HepG2 (cell line): Measurements from ENCODE around the gene MED9. TPM values are rescaled to one million over a fixed set of nuclear protein-coding genes. Genes with fewer than 3 reads are reported as not detected.

Experiments
- CREB1 ChIP-seq, 2 experiments: fragments of 450-650 bp in 1 of 2; IDR thresholded peaks; 2 replicates each; pipeline ENCODE4 v1.6.1; 2016 to 2017; ENCODE audit warnings: control low read depth in 1 of 2, mild to moderate bottlenecking in 1 of 2, missing compliant biosample characterization in 1 of 2, missing genetic modification characterization in 1 of 2
- DRAP1 ChIP-seq: IDR thresholded peaks from 2 replicates; pipeline ENCODE4 v1.6.1; 2016; ENCODE audit warnings: missing genetic modification reagents, missing compliant biosample characterization
- ETS1 ChIP-seq: sonication (generic); formaldehyde crosslinking; IDR thresholded peaks from 2 replicates; pipeline ENCODE4 v1.4.0; 2020; ENCODE audit warnings: missing genetic modification reagents
- FOXP1 ChIP-seq, 2 experiments: fragments of 450-650 bp in 1 of 2; IDR thresholded peaks; 2 replicates each; pipeline ENCODE4 v1.6.1; 2017 to 2018; ENCODE audit warnings: antibody characterized with exemption in 1 of 2
- HNF1B ChIP-seq: sonication (generic); formaldehyde crosslinking; IDR thresholded peaks from 2 replicates; pipeline ENCODE4 v1.5.1; 2020; ENCODE audit warnings: mild to moderate bottlenecking, moderate library complexity, missing genetic modification reagents
- HNRNPH1 ChIP-seq: fragments of 200-400 bp; formaldehyde crosslinking; optimal IDR thresholded peaks from 2 replicates; pipeline ENCODE3; 2017; ENCODE audit warnings: mild to moderate bottlenecking, low read depth, low read length
- KDM1A ChIP-seq: IDR thresholded peaks from 2 replicates; pipeline ENCODE4 v1.6.1; 2016; ENCODE audit warnings: missing compliant biosample characterization
- MEIS2 ChIP-seq: sonication (generic); formaldehyde crosslinking; IDR thresholded peaks from 2 replicates; pipeline ENCODE4 v1.9.0; 2021; ENCODE audit warnings: mild to moderate bottlenecking, missing genetic modification reagents
- PLSCR1 ChIP-seq: sonication (generic); formaldehyde crosslinking; IDR thresholded peaks from 2 replicates; pipeline ENCODE4 v1.5.0; 2020; ENCODE audit warnings: missing genetic modification reagents, mild to moderate bottlenecking, borderline replicate concordance
- POLR2A ChIP-seq, 2 experiments: IDR thresholded peaks; 2 replicates each; pipeline ENCODE4 v1.6.1; 2011; ENCODE audit warnings: low read depth in 2 of 2, low read length in 2 of 2, mild to moderate bottlenecking in 1 of 2, moderate library complexity in 1 of 2; ENCODE audit not compliant: insufficient read depth in 1 of 2
- PPARG ChIP-seq: conservative IDR thresholded peaks from 2 replicates; pipeline ENCODE4 v1.6.1; 2016; ENCODE audit warnings: missing biosample characterization, missing genetic modification reagents
- SP5 ChIP-seq: IDR thresholded peaks from 2 replicates; pipeline ENCODE4 v1.6.1; 2016; ENCODE audit warnings: low read depth, borderline replicate concordance
- TFDP1 ChIP-seq: IDR thresholded peaks from 2 replicates; pipeline ENCODE4 v1.6.1; 2016; ENCODE audit warnings: missing compliant biosample characterization, missing genetic modification reagents, borderline replicate concordance
- UBTF ChIP-seq: sonication (generic); formaldehyde crosslinking; IDR thresholded peaks from 2 replicates; pipeline ENCODE4 v1.4.0; 2020; ENCODE audit warnings: mild to moderate bottlenecking, missing genetic modification reagents
- ZNF205 ChIP-seq: IDR thresholded peaks from 2 replicates; pipeline ENCODE4 v1.6.1; 2018; ENCODE audit warnings: missing biosample characterization, missing genetic modification reagents
- ZNF317 ChIP-seq: sonication (generic); formaldehyde crosslinking; IDR thresholded peaks from 2 replicates; pipeline ENCODE4 v1.5.0; 2020; ENCODE audit warnings: mild to moderate bottlenecking, missing genetic modification reagents
- ZNF562 ChIP-seq: sonication (generic); formaldehyde crosslinking; IDR thresholded peaks from 2 replicates; pipeline ENCODE4 v1.8.0; 2022; ENCODE audit warnings: missing genetic modification reagents, borderline replicate concordance
- ZNF607 ChIP-seq: sonication (generic); formaldehyde crosslinking; IDR thresholded peaks from 2 replicates; pipeline ENCODE4 v1.5.1; 2020; ENCODE audit warnings: missing genetic modification reagents, mild to moderate bottlenecking, borderline replicate concordance
- ZNF724P ChIP-seq: sonication (generic); formaldehyde crosslinking; IDR thresholded peaks from 2 replicates; pipeline ENCODE4 v1.8.0; 2022; ENCODE audit warnings: missing genetic modification reagents, borderline replicate concordance
- ZNF75D ChIP-seq: sonication (generic); formaldehyde crosslinking; IDR thresholded peaks from 2 replicates; pipeline ENCODE4 v1.8.1; 2023; ENCODE audit warnings: missing genetic modification reagents, mild to moderate bottlenecking, borderline replicate concordance
- ZNF777 ChIP-seq: sonication (generic); formaldehyde crosslinking; IDR thresholded peaks from 2 replicates; pipeline ENCODE4 v1.4.0; 2020; ENCODE audit warnings: missing genetic modification reagents
- ZNF780A ChIP-seq: sonication (generic); formaldehyde crosslinking; IDR thresholded peaks from 2 replicates; pipeline ENCODE4 v1.8.0; 2022; ENCODE audit warnings: mild to moderate bottlenecking, missing genetic modification reagents, moderate library complexity
- polyA plus RNA-seq, 8 experiments: library from polyadenylated mRNA; depleted of rRNA in 3 of 8; stranded (reverse) in 7 of 8; unstranded in 1 of 8; fragments of >200 nt; fragmentation: Illumina TruSeq in 4 of 8; extraction: Trizol in 4 of 8; gene quantifications; 2 replicates each; pipeline versions ENCODE4 v1.2.1 to v1.2.3, GENCODE V29; 2011 to 2016; ENCODE audit warnings: low read depth in 4 of 8, missing spikeins in 1 of 8, mixed read lengths in 1 of 8; ENCODE audit not compliant: insufficient read depth in 1 of 8
- total RNA-seq, 5 experiments: library from RNA; depleted of rRNA; stranded (reverse); fragments of >200 nt; fragmentation: Illumina TruSeq; extraction: Trizol; gene quantifications; 2 replicates each; pipeline ENCODE4 v1.2.3, GENCODE V29; 2016; ENCODE audit warnings: low read depth in 1 of 5

Gene MED9
- total and polyA plus RNA-seq, 2 of the 13 experiments (the other 11 are each of a cell fraction or from before 2014, with no cell fraction given), result 11.9 to 15.1 TPM

GRCh38 chr17:17445296-17445924, 31.4 kb upstream of the MED9 start (continued):
- 0 out of 2 replicates have a peak, but pooled peaks have one; percentile 23 for TF ChIP-seq KDM1A (CRISPR knock-in tag)
- TF ChIP-seq ZNF562, result no peak
- 0 out of 2 replicates have a peak, but pooled peaks have one; percentile 9 for TF ChIP-seq ZNF205 (CRISPR knock-in tag)
- 0 out of 2 replicates have a peak, but pooled peaks have one; percentile 21 for TF ChIP-seq TFDP1 (CRISPR knock-in tag)
- TF ChIP-seq ZNF724P (CRISPR knock-in tag), result 0 out of 2 replicates have a peak, but pooled peaks have one; percentile 5
- TF ChIP-seq POLR2A (IDR thresholded peaks at IDR 0.05; ENCODE audit: insufficient read depth in 1 of 2, low read depth in 2 of 2, low read length in 2 of 2), result peak in 1 of 2 experiments; percentile 19; a peak in 1 of 4 replicates
- no peak for TF ChIP-seq ZNF777 (CRISPR knock-in tag)
- TF ChIP-seq ZNF780A (CRISPR knock-in tag), result 0 out of 2 replicates have a peak, but pooled peaks have one; percentile 39
- 0 out of 2 replicates have a peak, but pooled peaks have one; percentile 12 for TF ChIP-seq SP5 (CRISPR knock-in tag)
- peak; percentile 33; the same call in 1 of the 2 replicates for TF ChIP-seq DRAP1 (CRISPR knock-in tag)
- no peak for TF ChIP-seq FOXP1 (IDR thresholded peaks at IDR 0.05)
- peak; percentile 47 for TF ChIP-seq FOXP1 (CRISPR knock-in tag; IDR thresholded peaks at IDR 0.05)
- TF ChIP-seq ZNF607, result 0 out of 2 replicates have a peak, but pooled peaks have one; percentile 40
- TF ChIP-seq ZNF75D (CRISPR knock-in tag), result no peak
- TF ChIP-seq CREB1 (IDR thresholded peaks at IDR 0.05), result no peak
- no peak for TF ChIP-seq CREB1 (CRISPR knock-in tag; IDR thresholded peaks at IDR 0.05)
- no peak for TF ChIP-seq PLSCR1
- TF ChIP-seq ETS1 (CRISPR knock-in tag), result no peak
- TF ChIP-seq HNRNPH1, result peak; percentile 60
- no peak for TF ChIP-seq MEIS2 (CRISPR knock-in tag)
- TF ChIP-seq PPARG (CRISPR knock-in tag), result peak; percentile 32; the same call in 1 of the 2 replicates
- TF ChIP-seq HNF1B (CRISPR knock-in tag), result peak; percentile 37; the same call in 1 of the 2 replicates
- TF ChIP-seq ZNF317, result no peak
- 0 out of 2 replicates have a peak, but pooled peaks have one; percentile 25 for TF ChIP-seq UBTF (CRISPR knock-in tag)
